Uterus (tissue), 4 donors: ENCODE measurements around the gene TTC7B. TPM values are rescaled to one million over a fixed set of nuclear protein-coding genes. Genes with fewer than 3 reads are reported as not detected.

Experiments
- DNase-seq, 2 donors: peaks; one replicate each; pipeline ENCODE4 v3.0.0-alpha.2; 2019 to 2020
- H3K27ac ChIP-seq, 2 donors: fragments of 200-600 bp; sonication (generic); 1 replicate in 1 of 2; 2 replicates in 1 of 2; pipeline ENCODE4 v1.5.1; 2016 to 2018
- H3K27me3 ChIP-seq, 2 donors: fragments of 200-600 bp; sonication (generic); one replicate each; pipeline ENCODE4 v1.5.1; 2018 to 2019; ENCODE audit warnings: control low read depth in 1 of 2
- H3K36me3 ChIP-seq, 2 donors: fragments of 200-600 bp; sonication (generic); one replicate each; pipeline ENCODE4 v1.5.1; 2019; ENCODE audit warnings: control low read depth in 1 of 2
- H3K4me1 ChIP-seq, 2 donors: fragments of 200-600 bp; sonication (generic); one replicate each; pipeline ENCODE4 v1.5.1; 2018 to 2019; ENCODE audit warnings: control low read depth in 1 of 2
- H3K4me3 ChIP-seq, 2 donors: fragments of 200-600 bp; sonication (generic); 1 replicate in 1 of 2; 2 replicates in 1 of 2; pipeline ENCODE4 v1.5.1; 2018 to 2019; ENCODE audit warnings: mild to moderate bottlenecking in 1 of 2
- H3K9me3 ChIP-seq, 2 donors: fragments of 200-600 bp; sonication (generic); one replicate each; pipeline ENCODE4 v1.5.1; 2019; ENCODE audit warnings: control low read depth in 1 of 2
- POLR2A ChIP-seq, 2 donors: fragments of 450-650 bp; IDR thresholded peaks; one replicate each; pipeline ENCODE4 v1.6.1; 2016; ENCODE audit warnings: antibody characterized with exemption in 2 of 2, mild to moderate bottlenecking in 1 of 2, moderate library complexity in 1 of 2
- intact Hi-C: fragments of 100-400 bp; cut with DNase I; formaldehyde crosslinking; loops from one replicate; pipeline ENCODE4 v1.15.1; 2023; ENCODE audit warnings: low total_unique reads
- total RNA-seq, 4 donors: library from RNA; depleted of rRNA in 3 of 4; stranded (reverse); fragments of >200 nt in 3 of 4; gene quantifications; one replicate each; pipeline versions ENCODE4 v1.1.0 to v1.2.4, GENCODE V29; 2014 to 2023
- TF ChIP-seq, protein P1 (sequence below), 4 experiments: fragments of 200-600 bp in 2 of 4; fragments of 450-650 bp in 2 of 4; sonication (generic) in 2 of 4; IDR thresholded peaks; one replicate each; pipeline ENCODE4 v1.5.1; 2016 to 2019; ENCODE audit warnings: antibody characterized with exemption in 4 of 4, mild to moderate bottlenecking in 2 of 4, moderate library complexity in 1 of 4
- donor health status: DM: yes; HTN: yes; CAD: no.

TTC7B gene
- total RNA-seq, 4 donors from 2014 or later, result 15.3 to 73.9 (median 28.0) TPM

GRCh38 chr14:90522571-90523191 is 293.5 kb downstream of the TTC7B start:
- peak; percentile 80 to 89 for DNase-seq
- Histone ChIP-seq H3K4me3 (no peak overlapping the region), H3K27ac (peak overlapping the region; percentile 23 to 60), H3K4me1 (peaks cover 11 to 20% of the 10 kb centered on the region in 2 donors), H3K36me3 (no peaks in the 10 kb centered on the region), H3K9me3 (no peaks in the 10 kb centered on the region), H3K27me3 (no peaks in the 10 kb centered on the region)
- TF ChIP-seq, protein P1, sequence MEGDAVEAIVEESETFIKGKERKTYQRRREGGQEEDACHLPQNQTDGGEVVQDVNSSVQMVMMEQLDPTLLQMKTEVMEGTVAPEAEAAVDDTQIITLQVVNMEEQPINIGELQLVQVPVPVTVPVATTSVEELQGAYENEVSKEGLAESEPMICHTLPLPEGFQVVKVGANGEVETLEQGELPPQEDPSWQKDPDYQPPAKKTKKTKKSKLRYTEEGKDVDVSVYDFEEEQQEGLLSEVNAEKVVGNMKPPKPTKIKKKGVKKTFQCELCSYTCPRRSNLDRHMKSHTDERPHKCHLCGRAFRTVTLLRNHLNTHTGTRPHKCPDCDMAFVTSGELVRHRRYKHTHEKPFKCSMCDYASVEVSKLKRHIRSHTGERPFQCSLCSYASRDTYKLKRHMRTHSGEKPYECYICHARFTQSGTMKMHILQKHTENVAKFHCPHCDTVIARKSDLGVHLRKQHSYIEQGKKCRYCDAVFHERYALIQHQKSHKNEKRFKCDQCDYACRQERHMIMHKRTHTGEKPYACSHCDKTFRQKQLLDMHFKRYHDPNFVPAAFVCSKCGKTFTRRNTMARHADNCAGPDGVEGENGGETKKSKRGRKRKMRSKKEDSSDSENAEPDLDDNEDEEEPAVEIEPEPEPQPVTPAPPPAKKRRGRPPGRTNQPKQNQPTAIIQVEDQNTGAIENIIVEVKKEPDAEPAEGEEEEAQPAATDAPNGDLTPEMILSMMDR (IDR thresholded peaks at IDR 0.05), result no peak
- TF ChIP-seq POLR2A (IDR thresholded peaks at IDR 0.05), result no peak
- intact Hi-C loops, result no loop called here

DNA sequence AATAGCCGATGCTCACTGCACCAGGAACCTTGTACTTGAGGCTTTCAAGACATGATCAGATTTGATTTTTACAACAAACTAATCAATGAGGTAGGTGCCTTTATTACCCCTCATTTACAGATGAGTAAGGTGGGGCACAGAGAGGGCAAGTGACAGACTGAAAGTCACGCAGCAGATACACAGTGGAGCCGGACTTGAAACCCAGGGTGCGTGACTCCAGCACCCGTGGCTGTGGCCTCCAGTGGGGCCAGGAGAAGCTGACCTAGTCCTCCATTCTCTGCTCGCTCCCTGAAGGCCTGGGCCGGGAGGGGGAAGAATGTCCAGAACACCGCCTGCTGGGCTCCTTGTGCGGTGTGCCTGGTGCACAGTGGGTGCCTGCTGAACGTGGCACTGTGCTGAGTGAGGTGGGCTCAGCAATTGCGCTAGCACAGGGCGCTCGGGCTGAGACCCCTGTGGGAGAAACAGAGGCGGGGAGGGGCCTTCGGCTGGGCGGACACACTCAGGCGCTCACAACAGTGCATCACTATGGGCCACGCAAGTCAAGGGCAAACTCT is 294.2 kb downstream of the TTC7B start:
- no peak overlapping the region for H3K4me3 ChIP-seq
- no peaks in the 10 kb centered on the region for H3K27me3 ChIP-seq
- H3K27ac ChIP-seq, result peak overlapping the region; percentile 23 to 60
- no peak for DNase-seq
- no peaks in the 10 kb centered on the region for H3K36me3 ChIP-seq
- H3K9me3 ChIP-seq, result no peaks in the 10 kb centered on the region
- intact Hi-C loops, result no loop called here
- peaks cover 11 to 20% of the 10 kb centered on the region in 2 donors for H3K4me1 ChIP-seq
- TF ChIP-seq POLR2A (IDR thresholded peaks at IDR 0.05), result no peak

- H3K4me3 ChIP-seq, result no peak overlapping the region
- no peaks in the 10 kb centered on the region for H3K36me3 ChIP-seq
- intact Hi-C loops, result no loop called here
- H3K27ac ChIP-seq, result peak overlapping the region in 1 of 2 donors; percentile 60
- no peaks in the 10 kb centered on the region for H3K9me3 ChIP-seq
- H3K4me1 ChIP-seq, result peaks cover 11 to 20% of the 10 kb centered on the region in 2 donors
- DNase-seq, result peak; percentile 26 to 72
- TF ChIP-seq, protein P1 (IDR thresholded peaks at IDR 0.05), result no peak
- TF ChIP-seq POLR2A (IDR thresholded peaks at IDR 0.05), result no peak
- H3K27me3 ChIP-seq, result no peaks in the 10 kb centered on the region
Observed at GRCh38 chr14:90521084-90521929, 294.9 kb downstream of the TTC7B start.

DNA sequence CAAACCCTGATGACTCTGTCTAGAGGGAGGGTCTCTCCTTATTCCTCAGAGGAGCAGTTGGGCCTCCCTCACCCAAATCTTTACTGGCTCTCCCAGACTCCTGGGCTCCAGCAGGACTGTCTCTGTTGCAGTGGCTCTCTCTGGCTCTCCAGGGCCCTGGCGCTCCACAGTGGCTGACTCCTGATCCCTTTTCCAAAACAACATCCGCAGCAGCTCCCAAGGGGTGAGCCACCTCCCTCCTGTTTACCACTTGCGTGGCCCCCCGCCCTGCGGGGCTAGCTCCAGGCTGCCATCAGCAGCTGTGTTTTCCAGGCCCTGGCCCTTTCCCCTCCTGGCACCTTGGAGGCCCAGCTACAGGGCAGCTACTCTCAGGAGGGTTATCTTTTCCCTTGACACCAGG is 295.9 kb downstream of the TTC7B start:
- intact Hi-C loops, result no loop called here
- H3K27me3 ChIP-seq, result no peaks in the 10 kb centered on the region
- peaks cover 11 to 20% of the 10 kb centered on the region in 2 donors for H3K4me1 ChIP-seq
- H3K27ac ChIP-seq, result no peak overlapping the region
- H3K4me3 ChIP-seq, result no peak overlapping the region
- H3K36me3 ChIP-seq, result no peaks in the 10 kb centered on the region
- DNase-seq, result no peak
- TF ChIP-seq POLR2A (IDR thresholded peaks at IDR 0.05), result no peak
- TF ChIP-seq, protein P1 (IDR thresholded peaks at IDR 0.05), result no peak
- H3K9me3 ChIP-seq, result no peaks in the 10 kb centered on the region

- no peak for DNase-seq
- Histone ChIP-seq H3K27ac (no peak overlapping the region), H3K36me3 (no peaks in the 10 kb centered on the region), H3K27me3 (no peaks in the 10 kb centered on the region), H3K4me3 (no peak overlapping the region), H3K9me3 (no peaks in the 10 kb centered on the region), H3K4me1 (peaks cover 11 to 20% of the 10 kb centered on the region in 2 donors)
- intact Hi-C loops, result no loop called here
- TF ChIP-seq, protein P1 (IDR thresholded peaks at IDR 0.05), result no peak
Observed at GRCh38 chr14:90519262-90519920, 296.8 kb downstream of the TTC7B start.
